ENCODE results near the gene NEURL1.

The NEURL1 gene

GRCh38 chr10:103563231-103564115, 70.0 kb downstream of the NEURL1 start:
- no peak for DNase-seq (ENCODE audit: low read depth in 2 of 2)

DNA sequence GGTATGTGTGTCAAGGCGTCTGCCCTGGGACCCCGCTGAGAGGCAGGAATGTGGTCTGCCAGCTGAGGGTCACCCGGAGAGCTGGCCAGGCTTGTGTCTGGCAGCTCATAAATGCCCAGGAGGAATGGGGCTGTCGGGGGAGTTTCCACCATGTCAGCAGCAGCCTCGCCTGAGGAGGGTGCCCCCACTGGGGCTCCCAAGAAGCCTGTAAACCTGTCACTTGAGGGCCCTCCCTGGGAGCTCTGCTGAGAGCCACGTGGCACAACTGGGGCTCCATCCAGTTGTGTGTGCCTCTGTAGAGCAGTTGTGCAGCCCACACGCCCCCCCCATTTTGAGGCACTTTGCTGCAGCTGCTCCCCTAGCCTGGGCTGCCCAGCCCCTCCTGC, 70.6 kb downstream of the NEURL1 start:
- no peak for DNase-seq (ENCODE audit: low read depth in 2 of 2)

- DNase-seq (ENCODE audit: low read depth in 2 of 2), result no peak
Observed at GRCh38 chr10:103564776-103565520, 71.4 kb downstream of the NEURL1 start.

GRCh38 chr10:103566536-103566935, 73.0 kb downstream of the NEURL1 start:
- no peak for DNase-seq (ENCODE audit: low read depth in 2 of 2)

DNA sequence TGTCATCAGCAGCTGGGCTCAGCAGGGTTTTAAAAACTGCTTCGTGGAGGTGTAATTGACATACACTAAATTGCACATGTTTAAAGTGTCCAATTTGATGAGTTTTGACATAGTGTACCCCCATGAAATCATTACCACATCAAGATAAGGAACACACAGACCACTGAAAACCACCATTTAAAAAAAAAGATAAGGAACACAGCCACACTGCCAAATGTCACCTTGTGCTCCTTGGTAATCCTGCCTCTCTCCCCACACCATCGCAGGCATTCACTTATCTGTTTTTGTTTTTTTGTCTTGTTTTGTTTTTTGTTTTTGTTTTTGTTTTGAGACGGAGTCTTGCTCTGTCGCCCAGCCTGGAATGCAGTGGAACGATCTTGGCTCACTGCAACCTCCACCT, 75.0 kb downstream of the NEURL1 start:
- no peak for DNase-seq (ENCODE audit: low read depth in 2 of 2)

- DNase-seq (ENCODE audit: low read depth in 2 of 2), result no peak
Observed at GRCh38 chr10:103569896-103570295, 76.4 kb downstream of the NEURL1 start.

- DNase-seq (ENCODE audit: low read depth in 2 of 2), result no peak
Observed at GRCh38 chr10:103570844-103571655, 77.5 kb downstream of the NEURL1 start.

DNA sequence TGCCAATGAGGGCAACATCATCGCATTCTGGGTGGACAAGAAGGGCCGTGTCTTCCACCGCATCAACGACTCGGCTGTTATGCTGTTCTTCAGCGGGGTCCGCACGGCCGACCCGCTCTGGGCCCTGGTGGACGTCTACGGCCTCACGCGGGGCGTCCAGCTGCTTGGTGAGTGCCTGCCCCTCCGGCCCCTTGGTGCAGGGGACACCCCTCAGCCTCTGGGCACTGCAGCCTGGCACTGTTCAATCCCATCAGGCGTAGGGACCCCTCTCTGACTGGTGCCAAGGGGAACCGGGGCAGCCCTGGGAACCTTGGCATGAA, 78.1 kb downstream of the NEURL1 start:
- no peak for DNase-seq (ENCODE audit: low read depth in 2 of 2)

DNA sequence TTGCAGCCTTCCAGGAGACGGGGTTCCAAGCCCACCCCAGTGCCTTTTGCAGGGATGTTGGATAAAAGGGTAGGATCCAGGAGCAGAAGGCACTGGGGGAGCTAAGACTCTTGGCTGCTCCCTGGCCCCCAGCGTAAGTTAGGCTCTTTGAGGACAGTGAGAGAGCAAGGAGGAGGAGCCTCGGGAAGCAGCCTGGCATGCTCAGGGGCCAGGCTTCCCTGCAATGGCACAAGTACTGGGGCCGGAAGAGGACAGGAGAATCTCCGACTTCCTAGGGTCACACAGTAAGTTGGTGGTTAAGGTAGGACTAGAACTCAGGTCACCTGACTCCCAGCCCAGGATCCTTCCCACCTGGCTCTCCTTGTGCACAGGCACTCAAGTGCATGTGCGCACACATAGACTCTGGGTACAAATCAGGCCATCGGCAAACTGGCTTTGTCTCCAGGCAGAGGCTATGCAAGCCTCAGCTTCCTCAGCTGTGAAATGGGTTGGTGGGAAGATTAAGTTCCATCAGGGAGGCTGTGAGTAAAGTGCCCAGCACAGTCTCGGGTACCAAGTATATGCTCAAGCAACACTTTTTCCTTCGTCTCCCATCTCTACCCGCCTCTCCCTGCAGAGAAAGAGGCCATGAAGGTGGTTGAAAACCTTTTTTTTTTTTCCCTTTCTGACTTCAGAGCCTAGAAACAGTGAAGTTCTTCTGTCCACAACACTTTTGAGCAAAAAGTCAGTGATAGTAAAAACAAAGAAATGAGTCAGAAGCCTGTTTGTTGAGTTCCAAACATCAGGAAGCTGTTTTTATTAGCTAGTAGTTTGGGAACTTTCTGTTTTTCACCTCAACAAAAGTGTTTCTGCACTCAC, 79.1 kb downstream of the NEURL1 start:
- DNase-seq (ENCODE audit: low read depth in 2 of 2), result no peak

DNA sequence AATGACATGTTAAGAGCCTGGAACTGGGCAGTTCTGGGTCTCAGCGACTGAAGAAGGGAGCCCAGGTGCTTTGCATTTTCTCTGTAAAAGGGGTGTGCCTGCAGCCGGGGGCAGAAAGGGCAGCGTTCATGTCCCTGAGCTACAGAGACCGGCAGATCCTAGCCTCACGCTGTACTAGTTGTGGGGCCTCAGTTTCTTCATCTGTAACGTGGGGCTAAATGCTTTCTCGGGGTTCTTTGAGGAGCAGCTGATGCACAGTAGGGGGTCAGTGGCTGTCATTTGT, 79.6 kb downstream of the NEURL1 start:
- DNase-seq (ENCODE audit: low read depth in 2 of 2), result no peak

GRCh38 chr10:103574097-103575061, 80.9 kb downstream of the NEURL1 start:
- DNase-seq (ENCODE audit: low read depth in 2 of 2), result no peak

- DNase-seq (ENCODE audit: low read depth in 2 of 2), result no peak
Observed at GRCh38 chr10:103575416-103576075, 82.0 kb downstream of the NEURL1 start.

- DNase-seq (ENCODE audit: low read depth in 2 of 2), result no peak
Observed at GRCh38 chr10:103576076-103576471, 82.6 kb downstream of the NEURL1 start.

DNA sequence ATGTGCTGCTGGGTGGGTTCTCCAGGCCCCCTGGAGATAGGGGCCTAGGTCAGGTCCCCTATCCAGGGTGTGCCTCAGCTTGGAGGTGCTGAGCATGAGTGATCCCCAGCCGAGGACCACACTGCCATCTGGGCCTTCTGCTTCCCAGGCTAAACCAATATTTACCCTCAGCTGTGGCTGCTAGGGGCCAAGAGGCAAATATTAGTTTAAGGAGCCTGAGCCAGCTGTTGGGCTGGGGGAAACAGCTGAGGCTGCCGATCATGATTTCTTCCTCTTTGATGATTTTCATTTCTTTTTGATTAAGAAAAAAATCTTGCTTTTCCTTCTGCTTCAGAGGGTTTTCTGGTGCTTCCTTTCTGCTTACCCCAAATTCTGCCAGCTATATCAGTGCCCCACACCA, 83.4 kb downstream of the NEURL1 start:
- DNase-seq (ENCODE audit: low read depth in 2 of 2), result no peak

DNA sequence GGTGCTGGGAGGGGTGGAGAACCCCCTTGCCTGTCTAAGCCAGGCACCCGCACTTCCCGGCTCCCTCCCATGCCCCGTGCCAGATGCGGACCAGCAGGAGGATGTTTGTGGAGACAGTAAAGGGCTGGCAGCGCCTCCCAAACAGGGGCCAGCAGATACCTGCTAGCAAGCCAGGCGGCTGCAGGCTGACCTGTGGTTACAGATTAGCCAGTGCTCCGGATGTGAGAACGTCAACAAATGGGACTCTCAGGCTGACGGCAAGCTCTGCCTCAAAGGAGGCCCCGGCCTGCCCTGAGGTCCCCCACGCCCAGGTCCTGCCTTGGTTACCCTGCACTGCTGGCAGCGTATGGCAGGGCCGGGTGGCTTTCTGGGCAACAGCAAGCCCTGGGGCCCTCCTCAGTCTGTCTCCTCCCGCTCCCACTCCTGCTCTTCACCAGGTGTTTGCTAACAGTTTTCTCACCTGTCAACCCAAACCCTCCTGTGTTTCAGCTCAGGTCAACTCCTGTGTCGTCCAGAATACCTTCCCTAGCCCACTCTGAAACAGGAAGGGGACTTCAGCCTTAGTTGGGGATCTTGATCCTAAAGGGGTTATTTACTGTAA, 85.4 kb downstream of the NEURL1 start:
- no peak for DNase-seq (ENCODE audit: low read depth in 2 of 2)

- no peak for DNase-seq (ENCODE audit: low read depth in 2 of 2)
Observed at GRCh38 chr10:103580011-103580410, 86.5 kb downstream of the NEURL1 start.

DNA sequence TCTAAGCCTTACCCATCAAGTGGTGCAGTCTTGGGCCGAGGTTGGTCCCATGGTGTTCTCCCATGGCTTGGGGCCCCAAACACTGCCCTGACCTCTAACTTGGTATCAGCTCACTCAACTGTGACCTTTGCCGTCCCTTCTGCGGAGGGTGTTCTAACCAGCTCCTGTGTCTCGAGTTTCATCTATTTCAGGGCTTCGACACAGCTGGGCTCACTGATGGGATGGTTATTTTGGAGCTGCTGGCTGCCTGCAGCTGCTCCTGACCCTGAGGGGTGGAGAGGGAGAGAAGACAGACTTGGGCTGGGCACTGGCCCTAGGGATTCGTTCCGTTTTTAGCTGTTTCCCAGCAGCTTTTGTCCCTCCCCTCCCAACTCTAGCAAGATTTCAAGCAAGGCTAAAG, 86.9 kb downstream of the NEURL1 start:
- DNase-seq (ENCODE audit: low read depth in 2 of 2), result no peak

GRCh38 chr10:103581499-103581898, 88.0 kb downstream of the NEURL1 start:
- no peak for DNase-seq (ENCODE audit: low read depth in 2 of 2)

DNA sequence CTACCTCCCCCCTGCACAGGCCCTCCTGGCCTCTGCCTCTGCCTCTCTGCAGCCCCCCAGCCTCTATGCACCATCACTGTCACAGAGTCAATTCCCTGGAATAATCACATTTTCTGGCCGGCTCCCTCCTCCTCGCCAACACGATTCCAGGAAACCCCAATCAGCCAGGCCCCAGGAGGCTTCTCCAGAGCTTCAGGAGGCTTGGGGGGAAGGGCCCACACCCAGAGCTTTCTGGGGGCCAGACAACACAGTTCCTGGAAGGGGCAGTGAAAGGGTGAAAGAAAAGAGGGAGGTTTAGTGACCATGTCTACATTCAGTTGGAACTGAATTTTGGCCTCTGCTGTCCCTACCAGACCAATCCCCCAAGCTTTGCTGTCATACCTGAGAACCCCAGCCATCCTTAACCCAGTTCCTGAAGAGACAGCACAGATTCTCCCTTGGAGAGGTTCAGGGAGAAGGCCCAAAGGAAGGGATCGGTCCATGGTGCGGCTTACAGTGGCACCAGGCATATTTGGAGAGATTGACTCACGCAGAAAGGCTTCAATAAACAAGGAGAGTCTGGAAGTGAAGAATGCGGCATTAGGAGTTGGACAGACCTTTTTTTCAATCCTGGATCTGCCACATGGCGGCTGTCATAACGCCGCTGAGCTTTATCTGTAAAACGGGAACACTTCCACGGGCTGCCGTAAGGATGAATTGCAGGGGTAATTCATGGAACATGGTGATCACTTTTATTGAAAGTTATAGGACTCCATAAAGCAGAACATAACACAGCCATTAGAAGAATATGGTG, 89.0 kb downstream of the NEURL1 start:
- no peak for DNase-seq (ENCODE audit: low read depth in 2 of 2)

All from stimulated activated CD8-positive, alpha-beta memory T cell treated with anti-CD3 and anti-CD28 coated beads, Interleukin-7, amount 100 ng/mL, for 4 hours (primary cell).